Retinal pigment epithelial cell (primary cell): Measurements from ENCODE around the gene POMT2.

Experiments
- DNase-seq: peaks from one replicate; pipeline ENCODE4 v3.0.0-alpha.2; 2010; ENCODE audit warnings: low read depth
- H3K4me3 ChIP-seq: 2 replicates; pipeline ENCODE4 v1.5.1; 2011; ENCODE audit warnings: mild to moderate bottlenecking, low read length, control low read depth, moderate library complexity
- TF ChIP-seq, protein P1 (sequence below): conservative IDR thresholded peaks from 2 replicates; pipeline ENCODE4 v1.5.1; 2011; ENCODE audit warnings: low read depth, low read length, control low read depth, inconsistent platforms

Gene POMT2

GRCh38 chr14:77236814-77237213 lies 83.9 kb downstream of the POMT2 start:
- H3K4me3 ChIP-seq, result no peak overlapping the region
- TF ChIP-seq, protein P1, sequence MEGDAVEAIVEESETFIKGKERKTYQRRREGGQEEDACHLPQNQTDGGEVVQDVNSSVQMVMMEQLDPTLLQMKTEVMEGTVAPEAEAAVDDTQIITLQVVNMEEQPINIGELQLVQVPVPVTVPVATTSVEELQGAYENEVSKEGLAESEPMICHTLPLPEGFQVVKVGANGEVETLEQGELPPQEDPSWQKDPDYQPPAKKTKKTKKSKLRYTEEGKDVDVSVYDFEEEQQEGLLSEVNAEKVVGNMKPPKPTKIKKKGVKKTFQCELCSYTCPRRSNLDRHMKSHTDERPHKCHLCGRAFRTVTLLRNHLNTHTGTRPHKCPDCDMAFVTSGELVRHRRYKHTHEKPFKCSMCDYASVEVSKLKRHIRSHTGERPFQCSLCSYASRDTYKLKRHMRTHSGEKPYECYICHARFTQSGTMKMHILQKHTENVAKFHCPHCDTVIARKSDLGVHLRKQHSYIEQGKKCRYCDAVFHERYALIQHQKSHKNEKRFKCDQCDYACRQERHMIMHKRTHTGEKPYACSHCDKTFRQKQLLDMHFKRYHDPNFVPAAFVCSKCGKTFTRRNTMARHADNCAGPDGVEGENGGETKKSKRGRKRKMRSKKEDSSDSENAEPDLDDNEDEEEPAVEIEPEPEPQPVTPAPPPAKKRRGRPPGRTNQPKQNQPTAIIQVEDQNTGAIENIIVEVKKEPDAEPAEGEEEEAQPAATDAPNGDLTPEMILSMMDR, result no peak
- no peak for DNase-seq

GRCh38 chr14:77231721-77232120 lies 89.0 kb downstream of the POMT2 start:
- no peak overlapping the region for H3K4me3 ChIP-seq
- TF ChIP-seq, protein P1, result no peak
- DNase-seq, result no peak

GRCh38 chr14:77230914-77231313 lies 89.8 kb downstream of the POMT2 start:
- no peak overlapping the region for H3K4me3 ChIP-seq
- TF ChIP-seq, protein P1, result no peak
- no peak for DNase-seq

DNA sequence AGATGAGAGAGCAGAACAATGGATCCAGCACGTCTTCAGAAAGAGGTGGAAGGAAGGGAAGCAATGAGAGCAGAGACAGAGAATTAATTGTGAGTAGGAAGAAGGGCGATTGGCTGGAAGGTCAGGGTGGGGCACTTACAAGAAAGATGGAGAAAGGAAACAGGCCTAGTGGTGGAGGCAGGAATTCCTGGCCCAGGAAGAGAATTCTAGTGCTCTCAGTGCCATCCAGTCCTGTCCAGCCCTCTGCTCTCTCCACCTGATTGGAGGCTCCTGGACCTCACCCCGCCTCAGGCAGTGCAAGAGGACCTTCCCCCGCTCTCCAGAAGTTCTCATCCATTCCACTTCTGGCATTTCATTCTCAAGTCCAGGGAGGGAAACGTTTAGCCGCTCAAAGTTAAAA lies 92.6 kb downstream of the POMT2 start:
- no peak for DNase-seq
- TF ChIP-seq, protein P1, result no peak
- H3K4me3 ChIP-seq, result no peak overlapping the region

DNA sequence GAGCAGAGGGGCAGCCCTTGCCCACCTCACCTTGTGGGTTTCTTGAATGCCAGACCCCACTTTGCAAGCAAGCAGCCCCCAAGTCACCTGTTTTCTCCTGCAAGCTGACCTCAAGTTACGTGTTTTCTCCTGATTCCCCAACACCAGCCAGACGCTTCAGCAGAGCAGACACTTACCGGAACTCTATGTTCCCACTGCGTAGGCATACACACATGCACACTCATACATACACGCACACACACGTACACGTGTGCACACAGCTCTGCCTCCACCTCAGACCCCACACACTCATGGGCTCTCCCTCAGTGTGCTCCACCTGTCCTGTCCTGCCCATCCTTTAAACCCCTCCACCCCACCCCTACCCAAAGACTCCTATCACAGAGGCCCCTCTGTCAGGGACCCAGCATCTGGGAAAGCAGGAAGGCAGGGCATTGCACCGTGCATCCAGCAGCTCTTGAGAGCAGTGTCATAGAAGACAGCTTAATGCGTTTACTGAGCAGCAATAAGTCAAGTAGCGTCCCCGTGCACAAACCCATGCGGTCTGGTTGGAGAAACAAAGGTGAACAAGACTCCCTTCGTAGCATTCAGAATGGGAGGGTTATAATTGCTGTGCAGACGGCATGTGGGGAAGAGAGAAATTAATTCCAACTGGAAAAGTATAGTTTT lies 94.7 kb downstream of the POMT2 start:
- H3K4me3 ChIP-seq, result no peak overlapping the region
- TF ChIP-seq, protein P1, result no peak
- DNase-seq, result no peak

GRCh38 chr14:77225254-77225653 lies 95.4 kb downstream of the POMT2 start:
- TF ChIP-seq, protein P1, result no peak
- no peak for DNase-seq
- no peak overlapping the region for H3K4me3 ChIP-seq
